ENCODE measurements around the gene MBTPS1.

MBTPS1 gene

DNA sequence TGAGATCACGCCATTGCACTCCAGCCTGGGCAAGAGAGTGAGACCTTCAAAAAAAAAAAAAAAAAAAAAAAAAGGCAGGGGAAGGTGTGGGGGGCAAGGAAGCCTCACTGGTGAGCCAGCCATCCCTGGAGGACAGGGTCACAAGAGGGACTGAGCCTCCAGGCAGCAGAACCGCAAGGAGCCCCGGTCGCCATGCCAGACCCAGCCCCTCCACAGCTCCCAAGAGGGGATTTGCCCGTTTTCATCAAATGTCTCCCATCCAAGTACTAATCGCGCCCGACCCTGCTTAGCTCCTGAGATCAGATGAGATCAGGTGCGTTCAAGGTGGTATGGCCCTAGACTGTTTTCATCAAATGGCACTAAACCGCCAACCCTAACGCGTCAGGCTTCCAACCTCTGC, 77.0 kb downstream of the MBTPS1 start:
- Histone ChIP-seq H3K9ac (no peak overlapping the region), H3K4me3 (IDR thresholded peaks at IDR 0.05; ENCODE audit: insufficient read depth, low read depth, low read length) (no peak overlapping the region), H4K20me1 (ENCODE audit: insufficient read depth) (no peaks in the 10 kb centered on the region), H3K36me3 (ENCODE audit: insufficient read depth) (no peaks in the 10 kb centered on the region), H3K27ac (no peak overlapping the region), H3K79me2 (ENCODE audit: insufficient read depth, low read depth) (no peaks in the 10 kb centered on the region), H3K4me1 (ENCODE audit: low read depth, poor library complexity, severe bottlenecking) (no peaks in the 10 kb centered on the region), H3K27me3 (ENCODE audit: insufficient read depth, low read depth) (peaks cover 73% of the 10 kb centered on the region), H3K4me2 (no peak overlapping the region), H2AFZ (ENCODE audit: low read depth) (no peak overlapping the region)
- TF ChIP-seq, protein P1, sequence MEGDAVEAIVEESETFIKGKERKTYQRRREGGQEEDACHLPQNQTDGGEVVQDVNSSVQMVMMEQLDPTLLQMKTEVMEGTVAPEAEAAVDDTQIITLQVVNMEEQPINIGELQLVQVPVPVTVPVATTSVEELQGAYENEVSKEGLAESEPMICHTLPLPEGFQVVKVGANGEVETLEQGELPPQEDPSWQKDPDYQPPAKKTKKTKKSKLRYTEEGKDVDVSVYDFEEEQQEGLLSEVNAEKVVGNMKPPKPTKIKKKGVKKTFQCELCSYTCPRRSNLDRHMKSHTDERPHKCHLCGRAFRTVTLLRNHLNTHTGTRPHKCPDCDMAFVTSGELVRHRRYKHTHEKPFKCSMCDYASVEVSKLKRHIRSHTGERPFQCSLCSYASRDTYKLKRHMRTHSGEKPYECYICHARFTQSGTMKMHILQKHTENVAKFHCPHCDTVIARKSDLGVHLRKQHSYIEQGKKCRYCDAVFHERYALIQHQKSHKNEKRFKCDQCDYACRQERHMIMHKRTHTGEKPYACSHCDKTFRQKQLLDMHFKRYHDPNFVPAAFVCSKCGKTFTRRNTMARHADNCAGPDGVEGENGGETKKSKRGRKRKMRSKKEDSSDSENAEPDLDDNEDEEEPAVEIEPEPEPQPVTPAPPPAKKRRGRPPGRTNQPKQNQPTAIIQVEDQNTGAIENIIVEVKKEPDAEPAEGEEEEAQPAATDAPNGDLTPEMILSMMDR (conservative IDR thresholded peaks at IDR 0.05; ENCODE audit: low read depth, low read length): no peak

DNA sequence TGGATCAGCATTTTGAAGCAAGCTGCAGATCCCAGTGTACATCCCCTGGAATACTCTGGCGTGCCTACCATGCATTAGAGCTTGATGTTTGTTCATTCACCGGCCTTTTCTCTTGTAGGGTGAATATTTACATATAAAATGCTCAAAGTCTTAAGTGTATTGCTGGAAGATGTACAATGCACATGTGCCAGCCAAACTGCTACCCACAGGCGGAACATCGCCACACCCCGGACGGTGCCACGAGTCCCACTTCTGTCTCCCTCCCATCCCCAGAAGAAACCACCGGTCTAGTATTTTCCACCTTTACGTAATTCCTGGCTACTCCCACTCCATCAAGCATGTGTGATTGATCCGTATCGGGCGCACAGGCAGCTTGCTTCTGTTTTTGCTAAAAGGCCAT, 78.3 kb downstream of the MBTPS1 start:
- Histone ChIP-seq H3K27me3 (ENCODE audit: insufficient read depth, low read depth) (peaks cover 68% of the 10 kb centered on the region), H3K4me1 (ENCODE audit: low read depth, poor library complexity, severe bottlenecking) (no peaks in the 10 kb centered on the region), H3K4me2 (no peak overlapping the region), H3K27ac (no peak overlapping the region), H3K36me3 (ENCODE audit: insufficient read depth) (no peaks in the 10 kb centered on the region), H2AFZ (ENCODE audit: low read depth) (no peak overlapping the region), H3K9ac (no peak overlapping the region), H4K20me1 (ENCODE audit: insufficient read depth) (no peaks in the 10 kb centered on the region), H3K4me3 (IDR thresholded peaks at IDR 0.05; ENCODE audit: insufficient read depth, low read depth, low read length) (no peak overlapping the region), H3K79me2 (ENCODE audit: insufficient read depth, low read depth) (no peaks in the 10 kb centered on the region)
- TF ChIP-seq, protein P1 (conservative IDR thresholded peaks at IDR 0.05; ENCODE audit: low read depth, low read length): no peak

DNA sequence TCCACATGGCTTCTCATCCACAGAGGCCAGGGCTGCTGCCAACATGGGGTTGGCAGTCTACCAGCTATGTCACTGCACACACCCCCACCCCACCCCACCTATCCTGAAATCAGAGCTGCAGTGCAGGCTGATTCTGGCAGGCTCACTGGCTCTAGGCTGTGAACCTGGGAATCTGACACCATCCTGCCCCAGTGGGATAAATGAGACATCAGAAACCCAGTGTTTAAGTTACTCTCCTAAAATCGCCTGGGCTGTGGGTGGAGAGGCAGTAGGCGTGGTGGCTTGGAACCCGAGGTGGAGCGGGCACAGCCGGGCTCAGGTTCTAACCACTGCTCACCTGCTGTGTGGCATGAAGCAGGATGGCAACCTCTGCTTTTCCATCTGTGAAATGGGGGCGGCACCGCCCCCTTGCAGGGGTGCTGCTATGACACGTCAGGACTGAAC, 79.7 kb downstream of the MBTPS1 start:
- Histone ChIP-seq H2AFZ (ENCODE audit: low read depth) (no peak overlapping the region), H3K4me3 (IDR thresholded peaks at IDR 0.05; ENCODE audit: insufficient read depth, low read depth, low read length) (no peak overlapping the region), H3K27ac (no peak overlapping the region), H3K4me2 (no peak overlapping the region), H3K27me3 (ENCODE audit: insufficient read depth, low read depth) (peaks cover 62% of the 10 kb centered on the region), H3K9ac (no peak overlapping the region), H3K36me3 (ENCODE audit: insufficient read depth) (no peaks in the 10 kb centered on the region), H4K20me1 (ENCODE audit: insufficient read depth) (no peaks in the 10 kb centered on the region), H3K4me1 (ENCODE audit: low read depth, poor library complexity, severe bottlenecking) (no peaks in the 10 kb centered on the region), H3K79me2 (ENCODE audit: insufficient read depth, low read depth) (no peaks in the 10 kb centered on the region)
- TF ChIP-seq, protein P1 (conservative IDR thresholded peaks at IDR 0.05; ENCODE audit: low read depth, low read length): no peak

DNA sequence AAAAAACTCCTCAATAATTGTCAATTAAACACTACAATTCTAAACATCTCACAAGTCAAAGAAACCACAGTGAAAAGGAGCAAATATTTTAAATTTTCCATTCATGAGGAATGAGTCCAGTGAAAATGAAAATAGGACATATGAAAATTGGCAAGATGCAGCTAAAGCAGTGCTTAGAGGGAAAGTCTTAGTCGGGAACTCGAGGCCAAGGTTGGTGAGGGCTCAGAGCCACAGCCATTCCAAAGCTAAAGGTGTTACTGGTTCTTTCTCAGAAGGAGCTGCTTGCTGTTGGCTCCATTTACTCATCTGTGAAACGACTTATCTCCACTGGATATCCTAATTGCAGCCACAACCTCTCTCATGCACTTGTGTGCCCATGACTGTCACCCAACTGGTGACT, 80.6 kb downstream of the MBTPS1 start:
- Histone ChIP-seq H3K36me3 (ENCODE audit: insufficient read depth) (no peaks in the 10 kb centered on the region), H4K20me1 (ENCODE audit: insufficient read depth) (no peaks in the 10 kb centered on the region), H2AFZ (ENCODE audit: low read depth) (no peak overlapping the region), H3K4me1 (ENCODE audit: low read depth, poor library complexity, severe bottlenecking) (no peaks in the 10 kb centered on the region), H3K27me3 (ENCODE audit: insufficient read depth, low read depth) (peaks cover 57% of the 10 kb centered on the region), H3K4me2 (no peak overlapping the region), H3K27ac (no peak overlapping the region), H3K4me3 (IDR thresholded peaks at IDR 0.05; ENCODE audit: insufficient read depth, low read depth, low read length) (no peak overlapping the region), H3K9ac (no peak overlapping the region), H3K79me2 (ENCODE audit: insufficient read depth, low read depth) (no peaks in the 10 kb centered on the region)
- TF ChIP-seq, protein P1 (conservative IDR thresholded peaks at IDR 0.05; ENCODE audit: low read depth, low read length): no peak

Measured in KMS-11 (cell line).